Duodenal mucosa (tissue), 2 donors: Measurements from ENCODE around the gene SYNRG.

Experiments used
- H3K27ac ChIP-seq: one replicate; pipeline ENCODE4 v1.7.0; 2013; ENCODE audit warnings: low read depth, low read length
- H3K27me3 ChIP-seq, 2 donors: one replicate each; pipeline ENCODE4 v1.7.0; 2013; ENCODE audit warnings: low read length in 2 of 2, control low read depth in 1 of 2; ENCODE audit not compliant: insufficient read depth in 2 of 2, control insufficient read depth in 1 of 2
- H3K36me3 ChIP-seq, 2 donors: one replicate each; pipeline ENCODE4 v1.7.0; 2013; ENCODE audit warnings: low read length in 2 of 2, control low read depth in 1 of 2; ENCODE audit not compliant: insufficient read depth in 2 of 2, control insufficient read depth in 1 of 2
- H3K4me1 ChIP-seq, 2 donors: one replicate each; pipeline ENCODE4 v1.7.0; 2013; ENCODE audit warnings: low read length in 2 of 2, control low read depth in 1 of 2; ENCODE audit not compliant: insufficient read depth in 2 of 2, control insufficient read depth in 1 of 2
- H3K4me3 ChIP-seq, 2 donors: one replicate each; pipeline ENCODE4 v1.7.0; 2013; ENCODE audit warnings: low read length in 2 of 2, low read depth in 1 of 2
- H3K9ac ChIP-seq, 2 donors: one replicate each; pipeline ENCODE4 v1.7.0; 2013; ENCODE audit warnings: low read length in 2 of 2, low read depth in 1 of 2
- H3K9me3 ChIP-seq, 2 donors: one replicate each; pipeline ENCODE4 v1.7.0; 2013; ENCODE audit warnings: low read length in 2 of 2, control low read depth in 1 of 2; ENCODE audit not compliant: control insufficient read depth in 1 of 2

Gene SYNRG

DNA sequence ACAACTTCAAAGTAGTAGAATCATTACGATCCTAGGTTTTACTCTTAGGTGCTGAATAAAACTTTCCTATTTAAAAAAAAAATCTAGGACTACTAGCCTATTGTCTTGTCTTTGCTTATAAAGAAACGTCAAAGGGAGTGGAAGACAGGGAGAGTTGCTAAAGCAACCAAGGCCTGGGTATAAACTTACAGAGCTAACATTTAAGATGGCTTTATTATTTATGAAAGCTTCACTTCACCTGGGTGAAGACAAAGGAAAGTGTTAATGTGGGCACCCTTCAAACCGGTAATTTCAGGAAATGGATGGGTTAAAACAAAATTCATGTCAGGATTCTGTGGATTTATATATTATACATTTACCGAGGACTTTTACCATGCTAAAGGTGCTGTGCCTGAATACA is 117.1 kb downstream of the SYNRG start:
- Histone ChIP-seq H3K4me3 (no peak overlapping the region), H3K27ac (no peak overlapping the region), H3K9me3 (no peaks in the 10 kb centered on the region), H3K4me1 (peaks cover 12 to 23% of the 10 kb centered on the region in 2 donors), H3K9ac (no peak overlapping the region), H3K36me3 (no peaks in the 10 kb centered on the region), H3K27me3 (no peaks in the 10 kb centered on the region)

DNA sequence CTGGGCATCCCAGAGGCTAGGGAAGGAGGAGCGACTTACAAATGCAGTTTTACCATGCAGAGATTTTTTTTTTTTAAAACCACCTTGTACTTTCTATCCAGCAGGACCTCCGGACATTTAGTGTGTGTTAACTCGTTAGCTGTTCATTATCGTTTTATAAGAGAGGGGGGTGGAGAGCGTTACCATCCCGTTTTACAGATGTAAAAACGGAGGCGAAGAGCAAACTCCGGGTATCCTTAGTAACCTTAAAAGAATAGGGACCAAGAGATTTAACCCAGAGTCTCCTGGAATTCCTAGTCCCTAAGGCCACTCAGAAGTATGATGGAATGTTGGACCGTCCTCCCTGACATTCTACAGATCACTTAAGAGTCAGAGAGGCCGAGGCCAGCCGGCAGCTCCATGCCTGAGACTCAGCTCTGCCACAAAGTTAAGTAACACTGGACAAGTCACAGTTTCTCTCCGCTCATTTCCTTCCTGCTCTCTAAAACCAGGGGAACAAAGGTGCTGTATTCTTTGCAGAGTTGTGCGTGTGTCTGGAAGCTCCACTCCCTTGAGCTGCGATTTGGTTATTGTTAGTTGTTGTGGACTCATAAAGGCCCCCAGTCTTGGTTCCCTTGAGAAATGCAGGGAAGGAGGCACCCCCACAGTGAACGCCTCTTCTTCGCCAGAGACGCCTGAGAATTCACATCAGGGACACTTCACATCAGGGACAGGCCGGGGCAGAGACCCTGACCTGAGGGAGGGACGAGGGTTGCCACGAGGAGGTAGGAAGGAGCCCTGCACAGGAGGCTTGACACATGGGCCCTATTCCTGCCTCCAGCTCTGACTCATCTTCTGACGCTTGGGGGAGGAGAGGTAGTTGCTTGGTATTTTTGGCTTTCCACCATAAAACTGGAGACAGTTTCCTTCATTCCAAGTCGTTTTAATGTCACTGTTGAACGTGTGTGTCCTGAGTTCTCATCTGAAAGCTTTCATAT is 118.3 kb downstream of the SYNRG start:
- Histone ChIP-seq H3K9me3 (no peaks in the 10 kb centered on the region), H3K4me3 (peak overlapping the region; percentile 65 to 71), H3K4me1 (peaks cover 12 to 23% of the 10 kb centered on the region in 2 donors), H3K27me3 (no peaks in the 10 kb centered on the region), H3K36me3 (no peaks in the 10 kb centered on the region), H3K9ac (peak overlapping the region; percentile 6 to 27), H3K27ac (no peak overlapping the region)

DNA sequence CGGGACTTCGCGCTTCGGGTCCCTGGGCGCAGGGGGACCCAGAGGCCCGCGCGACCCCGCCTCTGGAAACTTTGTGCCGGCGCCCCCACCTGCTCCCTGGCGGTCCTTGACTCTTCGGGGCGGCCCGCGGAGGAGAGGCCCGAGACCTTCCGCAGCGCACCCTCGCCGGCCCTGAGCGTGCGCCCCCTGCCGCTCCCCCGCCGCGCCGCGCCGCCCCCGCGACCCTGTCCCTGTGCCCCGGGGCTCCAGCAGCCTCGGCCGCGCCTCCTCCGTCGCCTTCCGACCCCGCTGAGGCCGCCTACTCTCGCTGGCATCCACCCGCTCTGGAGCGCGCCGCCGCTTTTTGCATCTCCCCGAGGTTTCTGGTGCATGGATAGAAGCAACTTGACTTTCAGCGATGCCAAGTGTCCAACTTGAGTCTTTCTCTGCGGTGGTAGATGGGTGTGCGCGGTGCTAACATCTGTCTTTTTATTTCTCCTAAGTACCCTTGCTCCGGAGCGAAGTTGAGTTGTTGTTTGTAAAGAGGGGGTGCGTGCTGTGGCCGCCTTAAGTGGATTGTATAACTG is 119.1 kb downstream of the SYNRG start:
- H3K4me1 ChIP-seq, result peaks cover 12 to 23% of the 10 kb centered on the region in 2 donors
- H3K9ac ChIP-seq, result peak overlapping the region; percentile 27 to 63
- no peaks in the 10 kb centered on the region for H3K27me3 ChIP-seq
- H3K9me3 ChIP-seq, result no peaks in the 10 kb centered on the region
- H3K4me3 ChIP-seq, result peak overlapping the region; percentile 65 to 71
- no peak overlapping the region for H3K27ac ChIP-seq
- H3K36me3 ChIP-seq, result no peaks in the 10 kb centered on the region

DNA sequence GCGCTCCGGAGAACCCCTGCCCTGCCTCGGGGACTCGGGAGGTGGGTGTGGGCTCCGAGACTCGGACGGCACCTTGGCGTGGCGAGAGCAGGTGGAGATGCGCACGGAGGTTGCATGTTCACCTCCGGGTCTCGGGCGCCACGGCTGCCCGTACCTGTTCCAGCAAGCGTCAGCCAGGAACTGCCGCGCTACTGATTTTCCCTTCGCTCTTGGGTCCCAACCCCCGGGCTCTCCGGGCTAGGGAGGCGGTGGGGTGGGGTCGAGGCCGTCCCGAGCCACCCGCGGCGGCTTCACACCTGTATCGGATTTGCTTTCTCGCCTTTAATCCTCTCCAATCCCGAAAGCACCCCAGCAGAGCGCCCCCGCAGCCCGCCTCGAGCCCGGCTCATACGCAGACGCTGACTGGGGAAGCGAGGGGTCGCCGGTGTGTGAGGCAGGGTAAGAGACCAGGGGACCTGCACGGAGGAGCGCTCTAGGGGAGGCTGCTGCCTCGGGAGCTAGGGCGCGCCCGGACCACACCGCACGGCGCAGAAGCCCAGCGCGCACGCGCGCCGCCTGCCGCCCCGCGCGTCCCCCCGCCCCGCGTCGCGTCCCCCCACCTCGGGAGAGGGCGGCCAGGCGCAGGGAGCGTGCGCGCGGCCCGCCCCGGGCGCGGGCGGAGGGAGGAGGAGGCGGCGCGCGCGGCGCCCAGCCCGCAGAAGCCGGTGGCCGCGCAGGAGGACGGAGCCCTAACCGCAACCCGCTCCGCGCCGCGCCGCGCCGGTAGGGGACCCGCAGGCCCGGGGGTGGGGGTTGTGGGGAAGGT is 119.8 kb downstream of the SYNRG start, which contains the start of gene DUSP14:
TSS of gene DUSP14 (plus strand) at position 695 of the 805 bp plus-strand sequence. CDS start 22,382 bp downstream, outside the sequence.
- peak within 1 kb of the TSS; percentile 70 to 81 for H3K4me3 ChIP-seq
- peak within 1 kb of the TSS; percentile 76 for H3K27ac ChIP-seq
- no peaks in the 10 kb centered on the region for H3K27me3 ChIP-seq
- H3K36me3 ChIP-seq, result no peaks in the 10 kb centered on the region
- peaks cover 12 to 23% of the 10 kb centered on the region in 2 donors for H3K4me1 ChIP-seq
- H3K9me3 ChIP-seq, result no peaks in the 10 kb centered on the region
- H3K9ac ChIP-seq, result peak within 1 kb of the TSS; percentile 60 to 63

DNA sequence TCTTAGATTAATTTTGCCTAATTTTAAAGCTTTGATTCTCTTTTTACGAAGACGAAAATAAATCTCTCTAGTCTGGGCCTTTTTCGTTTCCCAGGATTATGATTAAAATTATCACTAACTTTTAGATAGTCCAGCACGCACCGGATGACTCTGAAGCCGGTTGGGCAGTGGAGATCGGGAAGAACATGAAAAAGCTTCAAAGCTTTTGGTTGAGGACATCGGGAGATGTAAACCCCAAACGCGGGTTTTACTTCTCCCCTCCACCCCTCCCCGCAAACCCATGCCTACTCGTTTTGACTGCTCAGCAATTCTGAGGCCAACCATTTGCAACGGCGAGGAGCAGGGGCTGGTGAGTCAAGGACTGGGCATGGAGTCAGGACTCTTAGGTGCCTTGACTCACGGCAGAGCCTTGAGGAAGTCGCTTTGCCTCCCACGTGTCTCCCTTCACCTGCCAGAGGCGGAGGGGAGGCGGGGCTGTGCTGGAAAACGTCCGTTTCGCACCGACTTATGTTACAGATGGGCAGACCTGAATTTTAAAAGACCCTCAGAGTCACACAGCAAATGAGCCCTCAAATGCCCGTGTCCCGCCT is 120.5 kb downstream of the SYNRG start:
- peak overlapping the region; percentile 70 to 81 for H3K4me3 ChIP-seq
- peak overlapping the region; percentile 76 for H3K27ac ChIP-seq
- H3K27me3 ChIP-seq, result no peaks in the 10 kb centered on the region
- H3K36me3 ChIP-seq, result no peaks in the 10 kb centered on the region
- H3K4me1 ChIP-seq, result peaks cover 12 to 23% of the 10 kb centered on the region in 2 donors
- no peaks in the 10 kb centered on the region for H3K9me3 ChIP-seq
- peak overlapping the region; percentile 55 to 60 for H3K9ac ChIP-seq

DNA sequence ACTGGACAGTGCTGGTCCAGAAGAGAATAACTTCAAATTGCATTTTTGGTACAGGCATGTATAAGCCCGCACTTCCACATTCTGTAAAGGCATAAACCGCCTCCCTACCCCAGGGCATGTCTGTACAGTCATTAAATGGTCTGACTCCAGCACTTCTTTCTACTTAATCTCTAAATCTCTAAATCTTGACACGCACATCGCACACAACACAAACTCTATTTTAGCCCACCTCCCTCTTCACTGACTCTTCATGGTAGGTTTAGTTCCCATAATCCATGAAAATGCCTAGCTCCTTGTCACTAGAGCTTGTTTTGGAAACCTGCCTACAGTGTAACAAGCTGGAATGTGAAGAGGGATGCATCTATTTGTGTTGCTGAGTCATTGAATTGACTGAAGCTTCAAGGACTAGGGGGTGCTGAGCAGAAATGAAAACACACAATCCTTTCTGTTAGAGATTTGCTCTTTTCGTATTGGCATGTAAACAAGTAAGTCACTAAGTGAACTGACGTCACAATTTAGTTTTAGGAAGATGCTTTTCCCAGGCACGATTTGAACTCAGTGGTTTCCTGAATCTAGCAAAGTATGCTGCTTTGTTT is 121.1 kb downstream of the SYNRG start:
- peak overlapping the region; percentile 1 for H3K27ac ChIP-seq
- H3K36me3 ChIP-seq, result no peaks in the 10 kb centered on the region
- H3K27me3 ChIP-seq, result no peaks in the 10 kb centered on the region
- peak overlapping the region; percentile 70 to 81 for H3K4me3 ChIP-seq
- no peaks in the 10 kb centered on the region for H3K9me3 ChIP-seq
- H3K9ac ChIP-seq, result peak overlapping the region; percentile 55 to 60
- peaks cover 12 to 23% of the 10 kb centered on the region in 2 donors for H3K4me1 ChIP-seq

DNA sequence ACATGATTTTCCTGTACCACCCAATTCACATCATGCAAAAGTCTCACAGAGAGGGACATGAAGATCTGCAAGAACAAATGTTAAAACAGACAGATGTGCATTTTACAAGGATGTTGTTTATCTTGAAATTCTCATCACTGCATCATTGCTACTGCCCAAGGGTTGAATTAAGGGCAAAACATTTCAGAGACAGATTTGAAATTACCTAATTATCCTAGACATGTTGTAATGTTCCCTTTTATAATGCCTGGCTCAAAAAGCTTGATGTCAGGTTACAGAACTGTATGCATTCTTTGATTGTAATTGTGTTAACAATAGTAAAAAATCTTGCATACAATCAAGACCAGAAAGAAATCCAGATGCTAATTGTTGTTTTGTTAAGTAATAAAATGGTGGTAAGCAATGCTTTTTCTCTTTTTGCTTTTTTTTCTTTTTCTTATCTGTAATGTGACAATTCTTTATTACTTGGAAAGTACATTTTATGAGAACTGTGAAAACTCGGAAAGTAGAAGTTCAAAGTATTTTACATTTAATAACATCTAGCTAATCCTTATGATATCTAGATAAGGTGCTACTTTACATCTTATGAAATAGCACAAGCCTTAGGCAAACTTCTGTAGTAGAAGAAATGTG is 123.2 kb downstream of the SYNRG start:
- no peaks in the 10 kb centered on the region for H3K27me3 ChIP-seq
- no peaks in the 10 kb centered on the region for H3K36me3 ChIP-seq
- no peak overlapping the region for H3K9ac ChIP-seq
- peaks cover 15 to 20% of the 10 kb centered on the region in 2 donors for H3K4me1 ChIP-seq
- H3K9me3 ChIP-seq, result no peaks in the 10 kb centered on the region
- no peak overlapping the region for H3K4me3 ChIP-seq
- H3K27ac ChIP-seq, result no peak overlapping the region

DNA sequence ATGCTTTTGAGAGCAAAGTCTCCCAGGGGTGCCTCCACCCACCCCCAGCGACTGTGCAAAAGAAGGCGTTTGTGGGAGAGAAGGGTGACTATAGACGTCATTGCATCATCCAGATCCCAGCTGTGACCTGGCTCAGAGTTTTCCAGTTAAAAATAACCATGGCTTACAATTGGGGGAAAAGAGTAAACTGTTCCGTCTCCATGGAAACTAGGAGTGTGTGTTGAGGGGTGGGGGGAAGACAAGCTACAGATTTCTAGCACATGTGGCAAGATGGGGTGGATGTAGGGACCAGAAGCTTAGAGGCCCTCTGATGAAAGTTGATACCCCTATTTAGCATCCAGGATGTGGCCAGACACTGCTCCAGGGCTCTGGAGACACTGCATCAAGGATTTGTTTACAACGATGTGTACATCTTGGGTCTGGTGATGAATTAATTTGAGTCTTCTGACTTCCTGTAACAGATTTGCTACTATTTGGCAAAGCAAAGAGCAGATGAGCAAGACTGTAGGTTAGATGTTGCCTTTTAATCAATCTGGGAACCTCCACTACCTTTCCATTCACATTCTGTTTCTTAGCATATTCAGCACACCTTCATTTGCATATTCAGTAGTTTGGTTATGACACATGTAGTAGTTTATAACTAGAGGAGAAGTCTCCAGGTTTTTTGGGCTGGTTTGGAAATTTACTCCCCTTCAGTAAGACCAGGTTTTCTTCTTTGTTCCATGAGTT is 125.7 kb downstream of the SYNRG start:
- Histone ChIP-seq H3K36me3 (peaks cover 2 to 8% of the 10 kb centered on the region in 2 donors), H3K4me3 (no peak overlapping the region), H3K9ac (no peak overlapping the region), H3K9me3 (no peaks in the 10 kb centered on the region), H3K27me3 (no peaks in the 10 kb centered on the region), H3K27ac (no peak overlapping the region), H3K4me1 (peaks cover 7 to 10% of the 10 kb centered on the region in 2 donors)
